Fibroblast of the conjunctiva (primary cell): ENCODE data around the gene ADAMTS5.
A peak's percentile ranks its signal among the peaks of the same experiment; 100 is the strongest.

Experiments
- DNase-seq: peaks from one replicate; pipeline ENCODE4 v3.0.0-alpha.2; 2010; ENCODE audit warnings: low read depth

Gene ADAMTS5

DNA sequence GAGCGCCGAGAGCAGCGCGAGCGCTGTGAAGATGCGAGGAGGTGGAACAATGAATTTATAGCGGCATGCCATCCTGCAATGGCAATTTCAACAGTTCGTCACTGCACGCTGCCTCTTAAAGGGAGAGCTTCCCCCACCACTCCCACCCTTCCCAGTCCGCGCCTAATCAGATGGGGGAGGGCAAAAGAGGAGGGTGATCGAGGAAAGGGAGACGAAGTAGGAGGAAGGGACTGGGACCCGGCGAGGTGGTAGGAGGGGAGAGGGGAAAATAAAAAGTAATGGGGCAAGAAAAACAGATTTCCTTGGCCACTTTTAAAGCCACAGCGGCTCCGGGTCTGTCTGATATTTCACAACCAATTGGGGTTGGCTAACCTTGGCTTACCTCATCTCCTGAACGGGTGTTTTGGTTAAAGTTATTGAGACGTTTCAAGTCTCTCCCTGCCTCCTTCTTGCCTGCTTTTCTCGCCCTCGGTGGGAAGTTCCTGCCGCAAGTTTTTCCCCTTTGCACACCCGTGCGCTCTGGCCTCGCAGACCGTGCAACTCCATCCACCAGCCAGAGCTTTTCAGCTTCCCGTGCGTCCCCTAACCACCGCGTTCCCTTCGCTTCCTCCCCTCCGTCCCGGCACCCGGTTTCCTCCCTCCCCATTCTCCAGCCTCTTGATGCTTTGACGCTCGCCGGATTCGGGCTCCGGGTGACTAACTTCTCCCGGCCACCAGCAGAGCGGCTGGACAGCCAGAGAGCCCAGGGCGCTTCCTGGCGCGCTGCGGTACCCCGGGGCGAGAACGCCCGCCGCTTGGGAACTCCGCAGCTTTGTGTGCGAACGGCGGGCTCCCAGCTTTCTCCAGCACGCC is at the start of gene ADAMTS5:
Gene ADAMTS5, minus strand, starts transcription at position 27 of the 852 bp plus-strand sequence. CDS start 697 bp downstream, outside the sequence.
- no peak for DNase-seq

GRCh38 chr21:27001526-27001925 is 34.6 kb upstream of the ADAMTS5 start:
- DNase-seq: no peak

DNA sequence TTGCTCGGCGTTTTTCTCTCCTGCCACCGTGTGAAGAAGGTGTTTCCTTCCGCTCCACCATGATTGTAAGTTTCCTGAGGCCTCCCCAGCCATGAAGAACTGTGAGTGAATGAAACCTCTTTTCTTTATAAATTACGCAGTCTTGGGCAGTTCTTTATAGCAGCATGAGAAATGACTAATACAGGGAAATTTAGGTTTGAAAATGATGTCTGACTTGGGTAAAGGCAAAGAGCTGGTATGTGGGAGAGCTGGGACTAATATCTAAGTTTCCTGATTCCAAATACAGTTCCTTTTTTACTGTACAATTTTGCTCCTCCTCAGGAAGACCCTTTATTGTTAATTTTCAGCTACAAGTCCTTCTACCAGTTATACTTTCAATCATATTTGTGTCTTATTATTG is 16.7 kb upstream of the ADAMTS5 start:
- no peak for DNase-seq

DNA sequence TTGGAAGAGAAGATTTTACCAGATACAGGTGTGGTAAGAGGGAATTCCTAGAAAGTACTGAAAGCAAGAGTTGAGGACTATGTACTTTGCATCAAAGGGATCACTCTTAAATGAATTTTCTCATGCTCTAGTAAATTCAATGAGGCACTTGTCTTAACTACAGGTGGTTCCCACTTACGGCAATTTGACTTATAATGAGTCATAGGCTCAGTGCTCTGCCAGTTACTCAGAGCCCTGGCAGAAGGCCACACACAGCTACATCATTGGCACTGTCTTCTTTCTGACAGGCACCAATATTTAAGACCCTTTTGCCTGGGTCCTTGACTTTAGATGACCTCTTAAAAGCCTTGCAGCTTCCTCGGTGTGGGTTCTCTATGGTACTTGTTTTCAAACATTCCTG is 15.9 kb upstream of the ADAMTS5 start:
- DNase-seq: no peak

GRCh38 chr21:26977746-26978145 is 10.9 kb upstream of the ADAMTS5 start:
- DNase-seq: no peak

DNA sequence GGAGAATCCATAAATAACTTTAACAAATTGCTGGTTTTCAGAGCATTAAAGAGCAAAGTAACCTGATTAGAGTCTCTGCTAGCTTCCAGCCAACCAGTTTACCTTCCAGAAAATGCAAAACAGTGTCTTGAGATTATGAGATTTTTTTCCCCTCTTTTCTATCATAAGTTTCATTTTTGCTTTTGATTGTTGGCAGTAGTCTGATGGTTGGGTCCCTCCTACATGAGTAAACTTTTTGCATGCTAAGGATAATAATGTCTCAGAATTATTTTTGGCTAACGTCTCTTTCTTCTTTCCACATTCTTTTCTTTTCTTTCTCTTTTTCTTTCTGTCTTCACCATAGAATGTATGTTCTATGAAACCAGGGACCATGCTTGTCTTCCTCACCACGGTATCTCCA is 6.3 kb upstream of the ADAMTS5 start:
- DNase-seq: no peak

- DNase-seq: no peak
Observed at GRCh38 chr21:26972192-26972591, 5.3 kb upstream of the ADAMTS5 start.

GRCh38 chr21:26969971-26970725 is 3.3 kb upstream of the ADAMTS5 start:
- no peak for DNase-seq

DNA sequence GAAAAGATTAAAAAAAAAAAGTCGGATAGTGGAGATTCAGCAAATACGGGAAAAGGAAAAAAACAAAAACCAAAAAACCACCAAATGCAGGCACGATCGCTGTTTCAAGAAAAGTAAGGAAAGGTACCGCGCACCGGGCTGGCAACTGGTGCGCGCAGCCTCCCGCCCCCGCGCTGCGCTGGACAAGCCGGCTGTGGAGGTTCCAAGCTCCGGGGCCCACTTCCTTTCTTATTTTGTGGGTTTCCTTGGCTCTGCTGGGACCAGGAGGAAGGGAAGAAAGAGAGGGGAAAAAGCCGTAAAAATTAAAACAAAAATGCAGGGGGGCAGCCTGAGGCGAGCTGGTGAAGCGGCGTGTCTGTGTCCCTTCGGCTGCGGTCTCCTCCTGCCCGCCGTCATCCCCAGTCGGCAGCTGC is 233 bp downstream of the ADAMTS5 start:
- DNase-seq: no peak

DNA sequence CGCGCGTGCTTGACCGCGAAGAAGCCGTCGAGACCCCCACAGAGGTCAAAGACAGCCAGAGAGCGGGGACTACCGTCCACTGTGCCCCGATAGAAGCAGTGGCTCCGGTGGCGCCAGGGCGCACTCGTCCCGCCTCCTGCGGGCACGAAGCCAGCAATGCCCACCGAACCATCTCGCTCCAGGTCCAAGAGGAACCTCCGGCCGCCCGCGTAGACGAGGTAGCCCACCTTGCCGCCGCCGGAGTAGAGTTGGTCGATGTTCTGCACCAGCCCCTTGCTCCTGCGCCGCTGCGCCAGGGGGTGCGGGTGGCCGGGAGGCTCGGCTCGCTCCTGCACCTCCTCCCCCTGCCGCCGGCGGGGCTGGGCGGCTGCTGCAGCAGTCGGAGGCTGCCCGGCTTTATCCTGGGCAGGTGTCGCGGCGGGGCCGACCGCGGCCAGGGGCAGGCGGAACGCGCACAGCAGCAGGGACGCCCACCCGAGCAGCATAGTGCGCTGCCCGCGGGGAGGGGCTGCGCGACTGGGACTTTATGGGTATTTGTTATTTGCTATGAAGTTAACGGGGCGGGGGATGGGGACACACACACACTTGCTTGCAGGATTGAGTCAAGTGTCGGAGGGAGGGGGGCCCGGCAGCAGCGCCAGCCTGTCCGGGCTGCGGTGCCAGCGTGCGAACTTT is 844 bp downstream of the ADAMTS5 start:
- DNase-seq: no peak

DNA sequence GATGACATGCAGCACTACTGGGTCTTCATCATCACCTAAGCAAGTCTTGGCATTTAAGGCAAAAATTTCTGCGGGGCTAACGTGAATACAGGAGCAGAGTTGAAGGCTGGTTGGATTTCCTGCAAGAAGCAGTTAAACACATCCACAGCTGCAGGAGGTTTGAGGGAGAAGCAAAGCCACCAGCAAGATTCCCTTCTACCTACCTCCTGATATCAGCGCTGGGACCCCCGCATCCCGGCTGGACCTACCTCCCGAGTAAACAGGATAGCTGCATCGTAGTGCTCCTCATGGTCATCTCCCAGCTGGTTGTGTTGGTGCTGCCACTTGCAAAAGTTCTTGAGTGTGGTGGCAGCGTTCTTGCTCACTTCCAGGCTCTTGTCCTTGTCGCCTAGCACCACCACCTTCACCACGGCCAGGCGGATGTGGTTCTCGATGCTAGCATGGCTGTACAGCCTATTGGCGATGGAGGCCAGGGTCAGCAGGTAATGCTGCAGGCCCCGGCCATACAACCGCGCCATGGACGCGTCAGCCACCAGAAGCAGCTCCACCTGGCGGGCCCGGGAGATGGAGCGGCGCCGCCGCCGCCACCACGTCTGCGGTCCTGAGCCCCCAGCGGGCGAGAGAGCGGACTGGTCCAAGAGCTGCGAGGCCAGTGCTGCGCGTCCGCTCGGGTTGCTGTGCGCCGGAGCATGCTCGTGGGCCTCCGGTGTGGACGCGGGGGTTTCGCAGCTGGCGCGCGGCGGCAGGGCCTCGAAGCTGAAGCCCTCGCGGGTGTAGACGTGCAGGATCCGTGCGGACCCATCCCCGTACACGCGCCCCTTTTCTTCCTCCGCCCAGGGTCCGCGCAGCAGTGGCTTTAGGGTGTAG is 1.6 kb downstream of the ADAMTS5 start:
- no peak for DNase-seq

- DNase-seq: peak; percentile 40
Observed at GRCh38 chr21:26964170-26964778, 2.6 kb downstream of the ADAMTS5 start.

- peak; percentile 64 for DNase-seq
Observed at GRCh38 chr21:26962621-26963181, 4.2 kb downstream of the ADAMTS5 start.

DNA sequence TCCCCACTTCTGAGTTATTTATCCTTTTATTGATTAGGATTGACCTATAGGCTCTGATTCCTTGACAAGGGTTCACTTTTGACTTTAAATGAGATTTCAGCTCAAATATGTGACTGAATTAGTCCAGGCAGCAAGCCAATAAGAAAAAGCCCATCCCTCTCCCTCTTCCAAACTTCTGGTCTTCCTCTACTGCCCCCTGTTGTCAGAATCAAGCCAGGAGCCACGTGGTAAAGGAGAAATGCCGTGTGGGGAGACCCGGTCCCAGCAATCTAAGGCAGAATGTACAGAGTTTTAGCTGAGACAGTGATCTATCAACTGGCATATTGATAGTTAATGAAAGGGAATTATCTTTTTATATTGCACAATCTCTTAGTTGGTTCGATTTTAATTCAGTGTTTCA is 5.2 kb downstream of the ADAMTS5 start:
- no peak for DNase-seq

GRCh38 chr21:26958788-26959187 is 8.1 kb downstream of the ADAMTS5 start:
- DNase-seq: no peak

DNA sequence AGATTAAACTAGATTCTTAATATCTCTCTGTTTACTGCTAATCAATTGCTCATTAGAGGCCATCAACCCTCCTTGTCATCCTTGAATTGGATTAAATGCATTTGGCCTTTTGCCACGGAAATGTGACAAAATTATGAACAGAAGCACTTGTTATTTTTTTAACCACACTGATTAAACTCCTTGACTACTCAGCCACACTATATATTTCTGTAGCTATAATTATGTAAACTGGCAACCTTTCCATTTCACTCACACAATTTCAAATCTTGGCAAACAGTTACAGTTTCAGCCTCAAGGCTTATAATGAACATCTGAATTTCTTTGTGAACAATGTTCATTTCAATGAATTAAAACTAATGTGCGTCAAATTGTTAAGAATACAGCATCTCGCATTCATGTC is 10.1 kb downstream of the ADAMTS5 start:
- DNase-seq: no peak

GRCh38 chr21:26956216-26956615 is 10.7 kb downstream of the ADAMTS5 start:
- no peak for DNase-seq

GRCh38 chr21:26954662-26955121 is 12.2 kb downstream of the ADAMTS5 start:
- no peak for DNase-seq

- no peak for DNase-seq
Observed at GRCh38 chr21:26952374-26953066, 14.4 kb downstream of the ADAMTS5 start.

DNA sequence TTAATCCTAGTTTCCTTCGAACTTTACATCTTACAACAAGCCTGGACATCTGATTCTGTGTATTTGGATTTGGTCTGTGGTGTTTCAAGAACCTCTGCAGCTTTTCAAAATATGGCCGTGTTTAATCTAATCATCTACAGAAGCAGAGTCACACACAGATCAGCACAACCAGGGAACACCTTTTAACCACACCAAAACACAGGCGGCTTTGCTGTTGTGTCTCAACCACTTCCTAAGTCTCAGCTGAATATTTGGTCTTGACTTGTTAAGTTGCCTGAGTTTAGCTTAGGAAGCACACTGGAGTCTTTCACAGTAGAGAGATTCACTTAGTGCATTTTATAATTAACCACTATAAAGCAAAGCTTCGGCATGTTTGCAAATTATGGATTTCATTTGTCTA is 17.1 kb downstream of the ADAMTS5 start:
- no peak for DNase-seq
